Measurements from ENCODE around the gene TRIM23.

TRIM23 gene

DNA sequence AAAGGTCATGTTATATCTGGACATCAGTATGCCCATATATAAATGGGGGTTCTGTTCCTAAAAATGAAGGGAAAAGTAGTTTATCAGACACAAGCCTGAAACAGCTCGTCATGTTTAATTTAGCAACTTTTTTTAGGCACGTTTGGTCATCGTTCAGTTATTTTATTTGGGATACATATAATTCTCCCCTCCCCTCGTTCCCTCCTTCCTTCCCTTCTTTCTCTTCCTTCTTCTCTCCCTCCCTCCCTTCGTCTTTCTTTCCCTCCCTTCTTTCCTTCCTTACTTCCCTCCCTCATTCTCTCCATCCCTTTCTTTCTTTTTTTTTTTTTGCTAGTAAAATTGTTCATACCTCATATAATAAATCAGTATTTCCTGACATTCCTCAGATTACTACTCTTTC, 57.6 kb downstream of the TRIM23 start:
- no peak overlapping the region for H3K4me3 ChIP-seq (ENCODE audit: low read depth, low read length)
- DNase-seq (ENCODE audit: low read depth): no peak
- TF ChIP-seq, protein P1, sequence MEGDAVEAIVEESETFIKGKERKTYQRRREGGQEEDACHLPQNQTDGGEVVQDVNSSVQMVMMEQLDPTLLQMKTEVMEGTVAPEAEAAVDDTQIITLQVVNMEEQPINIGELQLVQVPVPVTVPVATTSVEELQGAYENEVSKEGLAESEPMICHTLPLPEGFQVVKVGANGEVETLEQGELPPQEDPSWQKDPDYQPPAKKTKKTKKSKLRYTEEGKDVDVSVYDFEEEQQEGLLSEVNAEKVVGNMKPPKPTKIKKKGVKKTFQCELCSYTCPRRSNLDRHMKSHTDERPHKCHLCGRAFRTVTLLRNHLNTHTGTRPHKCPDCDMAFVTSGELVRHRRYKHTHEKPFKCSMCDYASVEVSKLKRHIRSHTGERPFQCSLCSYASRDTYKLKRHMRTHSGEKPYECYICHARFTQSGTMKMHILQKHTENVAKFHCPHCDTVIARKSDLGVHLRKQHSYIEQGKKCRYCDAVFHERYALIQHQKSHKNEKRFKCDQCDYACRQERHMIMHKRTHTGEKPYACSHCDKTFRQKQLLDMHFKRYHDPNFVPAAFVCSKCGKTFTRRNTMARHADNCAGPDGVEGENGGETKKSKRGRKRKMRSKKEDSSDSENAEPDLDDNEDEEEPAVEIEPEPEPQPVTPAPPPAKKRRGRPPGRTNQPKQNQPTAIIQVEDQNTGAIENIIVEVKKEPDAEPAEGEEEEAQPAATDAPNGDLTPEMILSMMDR (conservative IDR thresholded peaks at IDR 0.05; ENCODE audit: low read depth, low read length): no peak

DNA sequence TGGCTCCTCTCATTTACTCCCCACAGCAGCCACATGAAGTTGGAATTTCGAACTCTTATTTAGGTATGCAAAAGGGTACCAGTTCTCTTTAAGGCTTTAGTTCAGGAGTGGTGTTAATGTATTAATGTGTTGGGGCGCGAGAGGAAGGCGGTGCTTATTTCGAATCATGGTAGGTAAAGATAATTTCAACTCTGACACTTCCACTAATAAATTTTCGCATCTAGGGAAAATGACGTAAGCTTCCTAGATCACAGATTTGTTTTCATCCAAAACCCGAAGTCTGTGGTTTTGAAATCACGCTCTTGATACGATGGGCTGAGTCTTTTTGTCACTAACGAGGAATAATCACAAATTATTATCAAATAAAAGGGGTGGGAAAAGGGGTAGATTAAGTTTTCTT, 60.4 kb downstream of the TRIM23 start:
- peak overlapping the region; percentile 79 for H3K4me3 ChIP-seq (ENCODE audit: low read depth, low read length)
- DNase-seq (ENCODE audit: low read depth): peak; percentile 5
- TF ChIP-seq, protein P1 (conservative IDR thresholded peaks at IDR 0.05; ENCODE audit: low read depth, low read length): no peak

DNA sequence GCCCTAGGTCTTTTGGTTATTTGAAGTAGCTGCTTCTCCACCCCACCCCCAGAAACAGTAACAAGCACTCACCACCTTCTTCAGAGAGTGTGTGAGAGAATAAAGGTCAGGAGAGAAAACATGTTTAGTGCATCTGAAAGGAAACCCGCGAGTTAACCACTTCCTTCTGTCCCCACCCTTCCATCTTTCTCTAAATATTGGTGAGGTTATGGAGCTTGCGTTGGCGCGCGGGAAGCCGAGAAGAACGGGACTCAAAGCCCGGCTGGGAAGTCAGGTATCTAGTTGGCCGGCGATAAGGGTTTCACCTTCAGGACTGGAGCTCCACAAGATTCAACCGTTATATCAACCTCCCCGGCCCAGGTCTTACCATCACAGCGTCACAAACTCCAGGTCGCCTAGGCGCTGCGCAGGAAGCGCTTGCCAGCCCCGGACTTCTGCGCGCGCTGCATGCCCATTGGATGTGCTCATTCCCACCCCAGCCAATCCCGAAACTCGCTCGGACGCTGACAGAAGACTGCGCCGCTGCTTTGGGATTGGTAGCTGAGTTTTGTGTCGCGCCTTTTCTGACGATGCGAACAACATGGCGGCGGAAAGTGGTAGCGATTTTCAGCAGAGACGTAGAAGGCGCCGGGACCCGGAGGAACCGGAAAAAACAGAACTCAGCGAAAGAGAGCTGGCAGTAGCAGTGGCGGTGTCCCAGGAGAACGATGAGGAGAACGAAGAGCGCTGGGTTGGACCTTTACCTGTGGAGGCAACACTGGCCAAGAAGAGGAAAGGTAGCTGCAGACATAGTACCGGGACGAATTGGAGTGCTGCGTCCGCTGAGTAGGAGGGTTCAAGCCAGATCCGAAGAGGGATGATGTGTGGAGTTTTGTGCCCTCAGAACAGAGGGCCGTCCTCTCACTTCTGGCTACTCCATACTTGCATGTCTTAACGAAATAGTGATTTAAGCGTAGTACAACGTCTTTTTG, 61.1 kb downstream of the TRIM23 start, which contains the start of the genes CENPK and PPWD1:
Gene CENPK, minus strand, starts transcription at position 438 of the 971 bp plus-strand sequence. CDS start 8,261 bp downstream, outside the sequence.
Gene PPWD1, plus strand, starts transcription at position 566 of the 971 bp plus-strand sequence. Its CDS starts 15 bp downstream, at position 581.
- peak within 1 kb of the TSS; percentile 79 for H3K4me3 ChIP-seq (ENCODE audit: low read depth, low read length)
- TF ChIP-seq, protein P1 (conservative IDR thresholded peaks at IDR 0.05; ENCODE audit: low read depth, low read length): no peak
- DNase-seq (ENCODE audit: low read depth): peak; percentile 97

DNA sequence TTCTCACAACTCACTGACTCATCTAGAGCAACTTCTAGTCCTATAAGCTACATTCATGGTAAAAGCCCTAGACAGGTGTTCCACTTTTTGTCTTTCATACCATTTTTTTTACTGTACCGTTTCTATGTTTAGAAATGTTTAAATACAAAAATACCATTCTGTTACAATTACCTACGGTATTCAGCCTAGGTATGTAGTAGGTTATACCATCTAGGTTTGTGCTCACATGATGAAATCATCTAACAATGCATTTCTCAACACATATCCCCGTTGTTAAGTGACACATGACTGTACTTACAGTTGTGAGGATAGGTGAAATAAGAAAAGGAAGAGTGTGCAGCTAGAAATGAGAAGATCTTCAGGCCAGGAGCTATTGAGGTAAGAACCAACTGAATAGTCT, 67.4 kb downstream of the TRIM23 start:
- TF ChIP-seq, protein P1 (conservative IDR thresholded peaks at IDR 0.05; ENCODE audit: low read depth, low read length): no peak
- H3K4me3 ChIP-seq (ENCODE audit: low read depth, low read length): no peak overlapping the region
- DNase-seq (ENCODE audit: low read depth): no peak

DNA sequence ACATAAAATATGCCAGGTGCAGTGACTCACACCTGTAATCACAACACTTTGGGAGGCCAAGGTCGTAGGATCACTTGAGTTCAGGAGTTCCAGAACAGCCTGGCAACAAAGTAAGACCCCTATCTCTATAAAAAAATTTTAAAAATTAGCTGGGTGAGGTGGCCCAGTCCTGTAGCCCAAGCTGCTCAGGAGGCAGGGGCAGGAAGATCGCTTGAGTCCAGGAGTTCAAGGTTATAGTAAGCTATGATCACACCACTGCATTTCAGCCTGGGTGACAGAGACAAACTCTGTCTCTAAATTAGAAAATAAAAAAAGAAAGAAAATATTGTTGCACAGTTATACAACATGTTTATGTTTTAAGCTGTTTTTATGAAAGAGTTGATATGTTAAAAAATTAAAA, 68.0 kb downstream of the TRIM23 start:
- DNase-seq (ENCODE audit: low read depth): no peak
- TF ChIP-seq, protein P1 (conservative IDR thresholded peaks at IDR 0.05; ENCODE audit: low read depth, low read length): no peak
- H3K4me3 ChIP-seq (ENCODE audit: low read depth, low read length): no peak overlapping the region

DNA sequence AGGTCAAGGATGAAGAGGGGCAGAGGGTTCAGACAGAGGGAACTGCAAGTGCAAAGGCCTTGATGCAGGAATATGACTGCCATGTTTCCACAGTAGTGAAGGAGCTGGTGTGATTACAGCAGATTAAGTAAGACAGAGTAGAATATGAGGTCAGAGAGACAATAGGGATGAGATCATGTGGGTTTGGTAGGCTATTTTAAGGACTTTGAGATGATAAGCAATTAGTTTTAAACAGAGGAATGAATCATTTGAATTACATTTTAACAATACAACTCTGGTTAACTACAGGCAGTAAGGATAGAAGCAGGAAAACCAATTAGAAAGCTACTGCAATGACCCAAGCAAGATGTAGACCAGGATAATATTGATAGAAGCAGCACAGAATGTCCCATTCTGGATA, 68.8 kb downstream of the TRIM23 start:
- no peak overlapping the region for H3K4me3 ChIP-seq (ENCODE audit: low read depth, low read length)
- DNase-seq (ENCODE audit: low read depth): no peak
- TF ChIP-seq, protein P1 (conservative IDR thresholded peaks at IDR 0.05; ENCODE audit: low read depth, low read length): no peak
